HepG2 (cell line): Measurements from ENCODE around the gene SCAMP3. TPM values are rescaled to one million over a fixed set of nuclear protein-coding genes. Genes with fewer than 3 reads are reported as not detected.

Experiments used
- FOXJ3 ChIP-seq: sonication (generic); formaldehyde crosslinking; IDR thresholded peaks from 2 replicates; pipeline ENCODE4 v1.4.0; 2020; ENCODE audit warnings: missing genetic modification reagents, mild to moderate bottlenecking, borderline replicate concordance
- HINFP ChIP-seq: sonication (generic); formaldehyde crosslinking; IDR thresholded peaks from 2 replicates; pipeline ENCODE4 v1.4.0; 2020; ENCODE audit warnings: low read depth, mild to moderate bottlenecking, missing genetic modification reagents
- IRF9 ChIP-seq: sonication (generic); formaldehyde crosslinking; IDR thresholded peaks from 2 replicates; pipeline ENCODE4 v1.8.0; 2022; ENCODE audit warnings: missing genetic modification reagents, mild to moderate bottlenecking, borderline replicate concordance
- KMT2B ChIP-seq: IDR thresholded peaks from 2 replicates; pipeline ENCODE4 v1.6.1; 2016; ENCODE audit warnings: missing genetic modification reagents, missing compliant biosample characterization
- MED13 ChIP-seq: sonication (generic); formaldehyde crosslinking; IDR thresholded peaks from 2 replicates; pipeline ENCODE4 v1.5.0; 2020; ENCODE audit warnings: missing genetic modification reagents
- NR2F2 ChIP-seq: IDR thresholded peaks from 2 replicates; pipeline ENCODE4 v1.6.1; 2012; ENCODE audit warnings: low read depth, inconsistent platforms, borderline replicate concordance
- PCBP1 ChIP-seq: fragments of 200-400 bp; formaldehyde crosslinking; IDR thresholded peaks from 2 replicates; pipeline ENCODE4 v1.6.1; 2017; ENCODE audit warnings: mild to moderate bottlenecking, low read depth, low read length, borderline replicate concordance
- PPARG ChIP-seq: conservative IDR thresholded peaks from 2 replicates; pipeline ENCODE4 v1.6.1; 2016; ENCODE audit warnings: missing biosample characterization, missing genetic modification reagents
- PRDM4 ChIP-seq: sonication (generic); formaldehyde crosslinking; IDR thresholded peaks from 2 replicates; pipeline ENCODE4 v1.9.0; 2021; ENCODE audit warnings: missing genetic modification reagents, borderline replicate concordance
- RBM39 ChIP-seq: fragments of 200-400 bp; formaldehyde crosslinking; IDR thresholded peaks from one replicate; pipeline ENCODE4 v1.6.1; 2018; ENCODE audit warnings: antibody characterized with exemption, mild to moderate bottlenecking, low read depth, low read length; ENCODE audit not compliant: poor library complexity, severe bottlenecking
- SAFB2 ChIP-seq: sonication (generic); formaldehyde crosslinking; IDR thresholded peaks from 2 replicates; pipeline ENCODE4 v1.5.1; 2020; ENCODE audit warnings: missing genetic modification reagents, low read depth, mild to moderate bottlenecking, borderline replicate concordance
- TCF12 ChIP-seq, 2 experiments: fragments of 450-650 bp in 1 of 2; sonication (generic) in 1 of 2; formaldehyde crosslinking in 1 of 2; IDR thresholded peaks; 2 replicates each; pipeline versions ENCODE4 v1.6.1 to v1.8.0; 2017 to 2022; ENCODE audit warnings: antibody characterized with exemption in 1 of 2, mild to moderate bottlenecking in 1 of 2, missing genetic modification reagents in 1 of 2, moderate library complexity in 1 of 2
- THAP11 ChIP-seq: IDR thresholded peaks from 2 replicates; pipeline ENCODE4 v1.6.1; 2016; ENCODE audit warnings: missing biosample characterization, missing genetic modification reagents
- ZFP1 ChIP-seq: IDR thresholded peaks from 2 replicates; pipeline ENCODE4 v1.6.1; 2016
- ZNF343 ChIP-seq: sonication (generic); formaldehyde crosslinking; IDR thresholded peaks from 2 replicates; pipeline ENCODE4 v1.4.0; 2020; ENCODE audit warnings: mild to moderate bottlenecking, missing genetic modification reagents
- ZNF891 ChIP-seq: sonication (generic); formaldehyde crosslinking; IDR thresholded peaks from 2 replicates; pipeline ENCODE4 v1.5.0; 2020; ENCODE audit warnings: mild to moderate bottlenecking, missing genetic modification reagents
- ZSCAN20 ChIP-seq: sonication (generic); formaldehyde crosslinking; IDR thresholded peaks from 2 replicates; pipeline ENCODE4 v1.4.0; 2020; ENCODE audit warnings: missing genetic modification reagents, mild to moderate bottlenecking, borderline replicate concordance
- polyA plus RNA-seq, 8 experiments: library from polyadenylated mRNA; depleted of rRNA in 3 of 8; stranded (reverse) in 7 of 8; unstranded in 1 of 8; fragments of >200 nt; fragmentation: Illumina TruSeq in 4 of 8; extraction: Trizol in 4 of 8; gene quantifications; 2 replicates each; pipeline versions ENCODE4 v1.2.1 to v1.2.3, GENCODE V29; 2011 to 2016; ENCODE audit warnings: low read depth in 4 of 8, missing spikeins in 1 of 8, mixed read lengths in 1 of 8; ENCODE audit not compliant: insufficient read depth in 1 of 8
- total RNA-seq, 5 experiments: library from RNA; depleted of rRNA; stranded (reverse); fragments of >200 nt; fragmentation: Illumina TruSeq; extraction: Trizol; gene quantifications; 2 replicates each; pipeline ENCODE4 v1.2.3, GENCODE V29; 2016; ENCODE audit warnings: low read depth in 1 of 5
- TF ChIP-seq, protein P1 (sequence below): sonication (generic); formaldehyde crosslinking; IDR thresholded peaks from 2 replicates; pipeline ENCODE4 v1.4.0; 2020; ENCODE audit warnings: missing genetic modification reagents
- TF ChIP-seq, protein P2 (sequence below): sonication (generic); formaldehyde crosslinking; IDR thresholded peaks from 2 replicates; pipeline ENCODE4 v1.4.0; 2020; ENCODE audit warnings: mild to moderate bottlenecking, missing genetic modification reagents

SCAMP3 gene
- total and polyA plus RNA-seq, 2 of the 13 experiments (the other 11 are each of a cell fraction or from before 2014, with no cell fraction given) = 46.8 to 83.3 TPM

DNA sequence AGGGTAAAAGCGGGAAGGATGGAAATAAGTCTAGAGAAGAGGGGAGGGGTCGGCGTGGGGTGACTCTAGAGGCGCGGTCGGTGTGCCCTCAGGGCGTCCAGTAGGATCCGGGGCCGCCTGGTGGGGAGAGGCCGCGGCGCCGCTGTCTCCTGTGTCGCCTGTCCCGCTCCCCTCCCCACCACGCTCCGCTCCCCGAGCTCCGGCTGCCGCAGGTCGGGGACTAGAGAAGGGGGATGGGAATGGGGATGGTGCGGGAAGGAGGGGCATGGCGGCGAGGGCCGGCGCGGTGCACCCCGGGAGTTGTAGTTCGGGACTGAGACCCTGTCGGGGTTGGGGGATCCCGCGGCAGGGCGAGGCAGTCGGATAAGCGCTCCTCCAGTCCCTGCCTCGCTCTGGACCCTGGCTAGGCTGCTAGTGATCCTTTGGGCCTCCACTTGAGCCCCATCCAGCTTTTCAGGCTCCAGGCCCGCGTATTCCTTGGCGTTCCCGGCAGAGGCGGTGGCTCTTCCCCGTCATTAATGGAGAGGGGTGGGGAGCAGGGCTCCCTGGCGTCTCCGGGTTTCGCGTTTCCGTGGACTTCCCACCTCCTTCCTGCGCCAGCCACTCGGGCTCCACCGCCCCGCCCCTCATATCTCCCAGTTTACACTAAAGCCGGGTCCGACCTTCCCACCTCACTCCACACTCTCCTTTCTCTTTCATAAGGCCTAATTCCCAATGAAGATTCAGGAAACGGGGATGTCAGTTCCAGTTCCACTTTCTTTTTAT, 6.7 kb downstream of the SCAMP3 start, which contains the start of gene ENTREP3 (continued):
- TF ChIP-seq, protein P1, sequence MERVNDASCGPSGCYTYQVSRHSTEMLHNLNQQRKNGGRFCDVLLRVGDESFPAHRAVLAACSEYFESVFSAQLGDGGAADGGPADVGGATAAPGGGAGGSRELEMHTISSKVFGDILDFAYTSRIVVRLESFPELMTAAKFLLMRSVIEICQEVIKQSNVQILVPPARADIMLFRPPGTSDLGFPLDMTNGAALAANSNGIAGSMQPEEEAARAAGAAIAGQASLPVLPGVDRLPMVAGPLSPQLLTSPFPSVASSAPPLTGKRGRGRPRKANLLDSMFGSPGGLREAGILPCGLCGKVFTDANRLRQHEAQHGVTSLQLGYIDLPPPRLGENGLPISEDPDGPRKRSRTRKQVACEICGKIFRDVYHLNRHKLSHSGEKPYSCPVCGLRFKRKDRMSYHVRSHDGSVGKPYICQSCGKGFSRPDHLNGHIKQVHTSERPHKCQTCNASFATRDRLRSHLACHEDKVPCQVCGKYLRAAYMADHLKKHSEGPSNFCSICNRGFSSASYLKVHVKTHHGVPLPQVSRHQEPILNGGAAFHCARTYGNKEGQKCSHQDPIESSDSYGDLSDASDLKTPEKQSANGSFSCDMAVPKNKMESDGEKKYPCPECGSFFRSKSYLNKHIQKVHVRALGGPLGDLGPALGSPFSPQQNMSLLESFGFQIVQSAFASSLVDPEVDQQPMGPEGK (CRISPR knock-in tag) = peak; percentile 71
- TF ChIP-seq, protein P2, sequence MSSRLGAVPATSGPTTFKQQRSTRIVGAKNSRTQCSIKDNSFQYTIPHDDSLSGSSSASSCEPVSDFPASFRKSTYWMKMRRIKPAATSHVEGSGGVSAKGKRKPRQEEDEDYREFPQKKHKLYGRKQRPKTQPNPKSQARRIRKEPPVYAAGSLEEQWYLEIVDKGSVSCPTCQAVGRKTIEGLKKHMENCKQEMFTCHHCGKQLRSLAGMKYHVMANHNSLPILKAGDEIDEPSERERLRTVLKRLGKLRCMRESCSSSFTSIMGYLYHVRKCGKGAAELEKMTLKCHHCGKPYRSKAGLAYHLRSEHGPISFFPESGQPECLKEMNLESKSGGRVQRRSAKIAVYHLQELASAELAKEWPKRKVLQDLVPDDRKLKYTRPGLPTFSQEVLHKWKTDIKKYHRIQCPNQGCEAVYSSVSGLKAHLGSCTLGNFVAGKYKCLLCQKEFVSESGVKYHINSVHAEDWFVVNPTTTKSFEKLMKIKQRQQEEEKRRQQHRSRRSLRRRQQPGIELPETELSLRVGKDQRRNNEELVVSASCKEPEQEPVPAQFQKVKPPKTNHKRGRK (CRISPR knock-in tag) = no peak
- TF ChIP-seq TCF12 (IDR thresholded peaks at IDR 0.05) (no peak), TCF12 (CRISPR knock-in tag; IDR thresholded peaks at IDR 0.05) (no peak), MED13 (CRISPR knock-in tag) (peak; percentile 67), ZSCAN20 (CRISPR knock-in tag) (peak; percentile 67; the same call in 1 of the 2 replicates), THAP11 (CRISPR knock-in tag) (peak; percentile 99), PRDM4 (CRISPR knock-in tag) (no peak), FOXJ3 (CRISPR knock-in tag) (no peak), ZNF343 (CRISPR knock-in tag) (0 out of 2 replicates have a peak, but pooled peaks have one; percentile 36), ZFP1 (CRISPR knock-in tag) (0 out of 2 replicates have a peak, but pooled peaks have one; percentile 47), NR2F2 (no peak), SAFB2 (no peak), RBM39 (peak; percentile 81), KMT2B (CRISPR knock-in tag) (peak; percentile 66), PPARG (CRISPR knock-in tag) (0 out of 2 replicates have a peak, but pooled peaks have one; percentile 19), ZNF891 (CRISPR knock-in tag) (0 out of 2 replicates have a peak, but pooled peaks have one; percentile 21), HINFP (CRISPR knock-in tag) (peak; percentile 68; the same call in 1 of the 2 replicates), PCBP1 (peak; percentile 96), IRF9 (CRISPR knock-in tag) (no peak)
